GM12878 (cell line): Measurements from ENCODE around the gene PRDM4. TPM values are rescaled to one million over a fixed set of nuclear protein-coding genes. Genes with fewer than 3 reads are reported as not detected.

Experiments used
- ATAC-seq: fragments of 200-7000 bp; cut with Tn5 transposase; 3 replicates; pipeline ENCODE4 v1.9.1; 2020; ENCODE audit warnings: mild to moderate bottlenecking, moderate library complexity
- BruUV-seq: library from RNA; stranded (reverse); fragments of 400-500 nt; replicated peaks from 2 replicates; lab custom pipeline; 2021; lab: Mats Ljungman, UMichigan
- CTCF ChIA-PET: fragments of 300-600 bp; sonication (Branson Sonifier 250); formaldehyde crosslinking; extraction: SDS; loops from one replicate; lab custom pipeline; 2021; ENCODE audit warnings: inconsistent platforms; lab: Yijun Ruan, JAX
- POLR2A ChIA-PET: fragments of 350-600 bp; formaldehyde crosslinking; extraction: SDS; loops from one replicate; lab custom pipeline; 2021; ENCODE audit warnings: inconsistent platforms; lab: Charles Lee
- RAD21 ChIA-PET: fragments of 300-600 bp; sonication (Branson Sonifier 250); formaldehyde crosslinking; loops from one replicate; lab custom pipeline; 2023; ENCODE audit warnings: antibody characterized with exemption; ENCODE audit not compliant: unreplicated experiment; lab: Charles Lee
- SMC1A ChIA-PET: fragments of 300-600 bp; sonication (Branson Sonifier 250); formaldehyde crosslinking; loops from one replicate; lab custom pipeline; 2023; ENCODE audit not compliant: unreplicated experiment, uncharacterized antibody; lab: Charles Lee
- DNase-seq: peaks from one replicate; pipeline ENCODE4 v3.0.0-alpha.2; 2011; ENCODE audit warnings: low read depth, low spot score
- FAIRE-seq: peaks from 3 replicates; lab custom pipeline; 2011; peaks lifted over from hg19 to GRCh38; lab: Jason Lieb, UNC
- H2AFZ ChIP-seq: 2 replicates; pipeline ENCODE4 v1.6.0; 2011; ENCODE audit warnings: low read depth, low read length, control low read depth; ENCODE audit not compliant: control insufficient read depth
- H3K27ac ChIP-seq: 2 replicates; pipeline ENCODE4 v1.5.1; 2011; ENCODE audit warnings: control low read depth; ENCODE audit not compliant: control insufficient read depth, insufficient read depth
- H3K27me3 ChIP-seq, 2 experiments: replicated peaks in 1 of 2; 2 replicates each; pipeline versions ENCODE4 v1.6.0 to v1.6.1; 2011; ENCODE audit warnings: low read length in 1 of 2; ENCODE audit not compliant: control insufficient read depth in 2 of 2, insufficient read depth in 2 of 2
- H3K36me3 ChIP-seq, 2 experiments: 2 replicates each; pipeline ENCODE4 v1.5.1; 2011; ENCODE audit warnings: low read length in 1 of 2; ENCODE audit not compliant: control insufficient read depth in 2 of 2, insufficient read depth in 2 of 2
- H3K4me1 ChIP-seq: 2 replicates; pipeline ENCODE4 v1.6.1; 2011; ENCODE audit warnings: mild to moderate bottlenecking, low read length, moderate library complexity, mixed read lengths; ENCODE audit not compliant: control insufficient read depth, insufficient read depth
- H3K4me2 ChIP-seq: 2 replicates; pipeline ENCODE4 v1.6.0; 2011; ENCODE audit warnings: control low read depth; ENCODE audit not compliant: control insufficient read depth, insufficient read depth
- H3K4me3 ChIP-seq: fragments of 200-600 bp; sonication (generic); 2 replicates; pipeline ENCODE4 v1.5.1; 2016
- H3K79me2 ChIP-seq: 2 replicates; pipeline ENCODE4 v1.6.0; 2011; ENCODE audit warnings: low read length; ENCODE audit not compliant: control insufficient read depth, insufficient read depth
- H3K9ac ChIP-seq: 2 replicates; pipeline ENCODE4 v1.8.0; 2011; ENCODE audit warnings: low read length, control low read depth, mixed read lengths; ENCODE audit not compliant: control insufficient read depth, insufficient read depth
- H3K9me3 ChIP-seq: replicated peaks from 3 replicates; pipeline ENCODE4 v1.5.1; 2011; ENCODE audit warnings: mild to moderate bottlenecking, low read length; ENCODE audit not compliant: control insufficient read depth, insufficient read depth
- H4K20me1 ChIP-seq: 2 replicates; pipeline ENCODE4 v1.6.0; 2011; ENCODE audit not compliant: control insufficient read depth, insufficient read depth
- HDAC2 ChIP-seq: fragments of 200-600 bp; sonication (generic); IDR thresholded peaks from 2 replicates; pipeline ENCODE4 v1.6.1; 2017
- KLF5 ChIP-seq: fragments of 450-650 bp; IDR thresholded peaks from 2 replicates; pipeline ENCODE4 v1.6.1; 2014; ENCODE audit warnings: mild to moderate bottlenecking; ENCODE audit not compliant: partially characterized antibody
- PBX3 ChIP-seq: IDR thresholded peaks from 2 replicates; pipeline ENCODE4 v1.6.1; 2011; ENCODE audit warnings: mild to moderate bottlenecking, low read depth, low read length, moderate library complexity; ENCODE audit not compliant: insufficient replicate concordance
- PKNOX1 ChIP-seq: fragments of 450-650 bp; IDR thresholded peaks from 2 replicates; pipeline ENCODE4 v1.6.1; 2016; ENCODE audit warnings: mild to moderate bottlenecking
- POLR2AphosphoS5 ChIP-seq: IDR thresholded peaks from 2 replicates; pipeline ENCODE4 v1.6.1; 2011; ENCODE audit warnings: mild to moderate bottlenecking, low read length, inconsistent platforms
- RAD51 ChIP-seq: fragments of 450-650 bp; IDR thresholded peaks from 2 replicates; pipeline ENCODE4 v1.6.1; 2016; ENCODE audit warnings: moderate library complexity, mild to moderate bottlenecking, inconsistent platforms
- RB1 ChIP-seq: fragments of 450-650 bp; formaldehyde crosslinking; IDR thresholded peaks from 2 replicates; pipeline ENCODE4 v1.6.1; 2017; ENCODE audit warnings: mild to moderate bottlenecking, borderline replicate concordance
- RUNX3 ChIP-seq: IDR thresholded peaks from 2 replicates; pipeline ENCODE4 v1.6.1; 2012; ENCODE audit warnings: low read length, inconsistent platforms
- SIN3A ChIP-seq: IDR thresholded peaks from 2 replicates; pipeline ENCODE4 v1.6.1; 2012; ENCODE audit warnings: low read depth, low read length, improper control_type of control experiment
- SREBF1 ChIP-seq: IDR thresholded peaks from 2 replicates; pipeline ENCODE4 v1.6.1; 2012; ENCODE audit warnings: mild to moderate bottlenecking, low read length
- SREBF2 ChIP-seq: IDR thresholded peaks from 2 replicates; pipeline ENCODE4 v1.6.1; 2012; ENCODE audit warnings: mild to moderate bottlenecking, low read length
- TAF1 ChIP-seq: IDR thresholded peaks from 2 replicates; pipeline ENCODE4 v1.6.1; 2011; ENCODE audit warnings: mild to moderate bottlenecking, low read depth, low read length, borderline replicate concordance
- TCF12 ChIP-seq: IDR thresholded peaks from 2 replicates; pipeline ENCODE4 v1.6.1; 2011; ENCODE audit warnings: low read depth, mild to moderate bottlenecking, low read length
- YBX1 ChIP-seq: fragments of 450-650 bp; IDR thresholded peaks from 2 replicates; pipeline ENCODE4 v1.6.1; 2016; ENCODE audit warnings: antibody characterized with exemption
- WGBS: methylation state at CpG from one replicate; pipeline ENCODE4 v1.1.6; 2016; ENCODE audit warnings: low lambda C conversion rate; ENCODE audit not compliant: insufficient replicate concordance, insufficient coverage; ENCODE audit errors: missing lambda C conversion rate; 5-methylcytosine and 5-hydroxymethylcytosine counted together
- in situ Hi-C: fragments of 300-500 bp; cut with MboI; formaldehyde crosslinking; loops from 9 replicates; pipeline ENCODE4 v1.14.3; 2018; ENCODE audit warnings: mixed read lengths
- intact Hi-C: fragments of 100-400 bp; cut with micrococcal nuclease; formaldehyde crosslinking; loops from one replicate; pipeline ENCODE4 v1.14.2; 2022; ENCODE audit not compliant: unreplicated experiment
- polyA plus RNA-seq, 11 experiments: library from polyadenylated mRNA; depleted of rRNA in 4 of 11; unstranded in 6 of 11; stranded (reverse) in 5 of 11; fragments of >200 nt; fragmentation: Nextera tagmentation in 4 of 11; fragmentation: Illumina TruSeq in 1 of 11; extraction: Ambion mirVana in 4 of 11; extraction: Trizol in 1 of 11; gene quantifications; 1 replicate in 1 of 11; 2 replicates in 10 of 11; pipeline versions ENCODE4 v1.2.1 to v1.2.3, GENCODE V29; 2011 to 2016; ENCODE audit warnings: inconsistent platforms in 2 of 11, missing spikeins in 2 of 11, low read depth in 1 of 11
- total RNA-seq, 4 experiments: library from RNA; depleted of rRNA in 3 of 4; stranded (reverse); fragments of >200 nt in 3 of 4; fragmentation: Illumina TruSeq in 1 of 4; extraction: Trizol in 1 of 4; gene quantifications; 2 replicates each; pipeline versions ENCODE4 v1.2.1 to v1.2.3, GENCODE V29; 2013 to 2021
- TF ChIP-seq, protein P1 (sequence below): fragments of 450-650 bp; formaldehyde crosslinking; IDR thresholded peaks from 2 replicates; pipeline ENCODE4 v1.4.0; 2022; ENCODE audit warnings: mild to moderate bottlenecking, moderate library complexity
- TF ChIP-seq, protein P2 (sequence below): fragments of 450-650 bp; IDR thresholded peaks from 2 replicates; pipeline ENCODE4 v1.6.1; 2017; ENCODE audit warnings: mild to moderate bottlenecking, moderate library complexity

Gene PRDM4
- total and polyA plus RNA-seq, 10 of the 15 experiments (the other 5 are each of a cell fraction or from before 2014, with no cell fraction given): 5.1 to 22.2 (median 15.0) TPM

- no peak overlapping the region for H3K9ac ChIP-seq
- intact Hi-C loops: no loop called here
- DNase-seq (no peak), FAIRE-seq (no peak), ATAC-seq (no peak; the same call in 2 of the 3 replicates)
- H3K27ac ChIP-seq: no peak overlapping the region
- H3K4me3 ChIP-seq: no peak overlapping the region
- RAD21 ChIA-PET: no interaction called here
- SMC1A ChIA-PET: interaction anchor here (0.7 to 3.3 kb wide), 2 partner anchors 10 to 1823 kb away, joined by 3 to 12 read pairs; no protein-coding TSS in a partner anchor
- POLR2A ChIA-PET: interaction anchor here (1.0 kb wide), 1 partner anchor 10 kb away, joined by 4 read pairs; no protein-coding TSS in a partner anchor
- in situ Hi-C loops: no loop called here
- CTCF ChIA-PET: interaction anchor here (1.7 kb wide), 1 partner anchor 8 kb away, joined by 6 read pairs; no protein-coding TSS in a partner anchor
- WGBS: 100% methylated on average over 1 of the region's 1 CpG
- no peak overlapping the region for H3K4me2 ChIP-seq
- no peaks in the 10 kb centered on the region for H3K4me1 ChIP-seq
- no peaks in the 10 kb centered on the region for H3K9me3 ChIP-seq
- no peaks in the 10 kb centered on the region; the same call in 1 of the 2 replicates for H3K79me2 ChIP-seq
- no TSS peak for BruUV-seq
- no peak overlapping the region for H2AFZ ChIP-seq
- no peaks in the 10 kb centered on the region for H3K27me3 ChIP-seq
- H4K20me1 ChIP-seq: no peaks in the 10 kb centered on the region
- TF ChIP-seq RAD51 (no peak), TCF12 (no peak), SREBF2 (no peak), SIN3A (no peak), PKNOX1 (no peak), SREBF1 (no peak), PBX3 (no peak), RUNX3 (no peak), HDAC2 (no peak), YBX1 (no peak), POLR2AphosphoS5 (no peak), TAF1 (no peak), KLF5 (no peak), RB1 (no peak)
- TF ChIP-seq, protein P1, sequence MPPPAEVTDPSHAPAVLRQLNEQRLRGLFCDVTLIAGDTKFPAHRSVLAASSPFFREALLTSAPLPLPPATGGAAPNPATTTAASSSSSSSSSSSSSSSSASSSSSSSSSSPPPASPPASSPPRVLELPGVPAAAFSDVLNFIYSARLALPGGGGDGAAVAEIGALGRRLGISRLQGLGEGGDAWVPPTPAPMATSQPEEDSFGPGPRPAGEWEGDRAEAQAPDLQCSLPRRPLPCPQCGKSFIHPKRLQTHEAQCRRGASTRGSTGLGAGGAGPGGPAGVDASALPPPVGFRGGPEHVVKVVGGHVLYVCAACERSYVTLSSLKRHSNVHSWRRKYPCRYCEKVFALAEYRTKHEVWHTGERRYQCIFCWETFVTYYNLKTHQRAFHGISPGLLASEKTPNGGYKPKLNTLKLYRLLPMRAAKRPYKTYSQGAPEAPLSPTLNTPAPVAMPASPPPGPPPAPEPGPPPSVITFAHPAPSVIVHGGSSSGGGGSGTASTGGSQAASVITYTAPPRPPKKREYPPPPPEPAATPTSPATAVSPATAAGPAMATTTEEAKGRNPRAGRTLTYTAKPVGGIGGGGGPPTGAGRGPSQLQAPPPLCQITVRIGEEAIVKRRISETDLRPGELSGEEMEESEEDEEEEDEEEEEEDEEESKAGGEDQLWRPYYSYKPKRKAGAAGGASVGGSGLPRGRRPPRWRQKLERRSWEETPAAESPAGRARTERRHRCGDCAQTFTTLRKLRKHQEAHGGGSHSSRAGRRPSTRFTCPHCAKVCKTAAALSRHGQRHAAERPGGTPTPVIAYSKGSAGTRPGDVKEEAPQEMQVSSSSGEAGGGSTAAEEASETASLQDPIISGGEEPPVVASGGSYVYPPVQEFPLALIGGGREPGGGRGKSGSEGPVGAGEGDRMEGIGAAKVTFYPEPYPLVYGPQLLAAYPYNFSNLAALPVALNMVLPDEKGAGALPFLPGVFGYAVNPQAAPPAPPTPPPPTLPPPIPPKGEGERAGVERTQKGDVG (CRISPR knock-in tag): no peak
- TF ChIP-seq, protein P2, sequence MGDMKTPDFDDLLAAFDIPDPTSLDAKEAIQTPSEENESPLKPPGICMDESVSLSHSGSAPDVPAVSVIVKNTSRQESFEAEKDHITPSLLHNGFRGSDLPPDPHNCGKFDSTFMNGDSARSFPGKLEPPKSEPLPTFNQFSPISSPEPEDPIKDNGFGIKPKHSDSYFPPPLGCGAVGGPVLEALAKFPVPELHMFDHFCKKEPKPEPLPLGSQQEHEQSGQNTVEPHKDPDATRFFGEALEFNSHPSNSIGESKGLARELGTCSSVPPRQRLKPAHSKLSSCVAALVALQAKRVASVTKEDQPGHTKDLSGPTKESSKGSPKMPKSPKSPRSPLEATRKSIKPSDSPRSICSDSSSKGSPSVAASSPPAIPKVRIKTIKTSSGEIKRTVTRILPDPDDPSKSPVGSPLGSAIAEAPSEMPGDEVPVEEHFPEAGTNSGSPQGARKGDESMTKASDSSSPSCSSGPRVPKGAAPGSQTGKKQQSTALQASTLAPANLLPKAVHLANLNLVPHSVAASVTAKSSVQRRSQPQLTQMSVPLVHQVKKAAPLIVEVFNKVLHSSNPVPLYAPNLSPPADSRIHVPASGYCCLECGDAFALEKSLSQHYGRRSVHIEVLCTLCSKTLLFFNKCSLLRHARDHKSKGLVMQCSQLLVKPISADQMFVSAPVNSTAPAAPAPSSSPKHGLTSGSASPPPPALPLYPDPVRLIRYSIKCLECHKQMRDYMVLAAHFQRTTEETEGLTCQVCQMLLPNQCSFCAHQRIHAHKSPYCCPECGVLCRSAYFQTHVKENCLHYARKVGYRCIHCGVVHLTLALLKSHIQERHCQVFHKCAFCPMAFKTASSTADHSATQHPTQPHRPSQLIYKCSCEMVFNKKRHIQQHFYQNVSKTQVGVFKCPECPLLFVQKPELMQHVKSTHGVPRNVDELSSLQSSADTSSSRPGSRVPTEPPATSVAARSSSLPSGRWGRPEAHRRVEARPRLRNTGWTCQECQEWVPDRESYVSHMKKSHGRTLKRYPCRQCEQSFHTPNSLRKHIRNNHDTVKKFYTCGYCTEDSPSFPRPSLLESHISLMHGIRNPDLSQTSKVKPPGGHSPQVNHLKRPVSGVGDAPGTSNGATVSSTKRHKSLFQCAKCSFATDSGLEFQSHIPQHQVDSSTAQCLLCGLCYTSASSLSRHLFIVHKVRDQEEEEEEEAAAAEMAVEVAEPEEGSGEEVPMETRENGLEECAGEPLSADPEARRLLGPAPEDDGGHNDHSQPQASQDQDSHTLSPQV: no peak
- H3K36me3 ChIP-seq: peaks cover 6 to 12% of the 10 kb centered on the region in 2 experiments
Observed at GRCh38 chr12:107749083-107749482, 11.9 kb downstream of the PRDM4 start.
